ENCODE data around the gene MYOM3.

DNA sequence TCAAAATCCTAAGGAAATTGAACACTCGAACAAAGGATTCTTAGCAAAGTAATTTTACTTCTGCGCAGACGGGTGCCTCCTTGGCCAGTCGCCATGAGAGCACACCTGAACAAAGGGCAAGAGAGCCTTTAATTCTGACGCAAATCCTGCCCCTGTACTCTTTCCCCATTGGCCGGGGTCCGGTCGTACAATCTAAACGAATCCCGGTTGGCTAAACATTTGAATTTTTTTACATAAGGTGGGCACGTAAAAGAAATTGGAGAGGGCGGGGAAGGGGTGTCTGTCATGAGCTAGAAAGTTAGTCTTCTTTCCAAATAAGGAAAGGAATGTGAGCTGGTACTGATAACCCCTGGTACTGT is 39.2 kb upstream of the MYOM3 start:
- TF ChIP-seq POLR2A (IDR thresholded peaks at IDR 0.05) = no peak
- TF ChIP-seq, protein P1, sequence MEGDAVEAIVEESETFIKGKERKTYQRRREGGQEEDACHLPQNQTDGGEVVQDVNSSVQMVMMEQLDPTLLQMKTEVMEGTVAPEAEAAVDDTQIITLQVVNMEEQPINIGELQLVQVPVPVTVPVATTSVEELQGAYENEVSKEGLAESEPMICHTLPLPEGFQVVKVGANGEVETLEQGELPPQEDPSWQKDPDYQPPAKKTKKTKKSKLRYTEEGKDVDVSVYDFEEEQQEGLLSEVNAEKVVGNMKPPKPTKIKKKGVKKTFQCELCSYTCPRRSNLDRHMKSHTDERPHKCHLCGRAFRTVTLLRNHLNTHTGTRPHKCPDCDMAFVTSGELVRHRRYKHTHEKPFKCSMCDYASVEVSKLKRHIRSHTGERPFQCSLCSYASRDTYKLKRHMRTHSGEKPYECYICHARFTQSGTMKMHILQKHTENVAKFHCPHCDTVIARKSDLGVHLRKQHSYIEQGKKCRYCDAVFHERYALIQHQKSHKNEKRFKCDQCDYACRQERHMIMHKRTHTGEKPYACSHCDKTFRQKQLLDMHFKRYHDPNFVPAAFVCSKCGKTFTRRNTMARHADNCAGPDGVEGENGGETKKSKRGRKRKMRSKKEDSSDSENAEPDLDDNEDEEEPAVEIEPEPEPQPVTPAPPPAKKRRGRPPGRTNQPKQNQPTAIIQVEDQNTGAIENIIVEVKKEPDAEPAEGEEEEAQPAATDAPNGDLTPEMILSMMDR (IDR thresholded peaks at IDR 0.05) = no peak

Measured in heart left ventricle (tissue), 13 donors.